NK-92 (cell line): ENCODE measurements around the gene CUBN.
"Not testable (repeated sequence)": the region's sequence is repeated elsewhere in the genome, so short reads cannot be mapped to it uniquely, and the experiment has no call there.

Experiments used
- DNase-seq: peaks from one replicate; lab custom pipeline; 2025; ENCODE audit not compliant: unreplicated experiment; lab: John Stamatoyannopoulos, UW

Gene CUBN

DNA sequence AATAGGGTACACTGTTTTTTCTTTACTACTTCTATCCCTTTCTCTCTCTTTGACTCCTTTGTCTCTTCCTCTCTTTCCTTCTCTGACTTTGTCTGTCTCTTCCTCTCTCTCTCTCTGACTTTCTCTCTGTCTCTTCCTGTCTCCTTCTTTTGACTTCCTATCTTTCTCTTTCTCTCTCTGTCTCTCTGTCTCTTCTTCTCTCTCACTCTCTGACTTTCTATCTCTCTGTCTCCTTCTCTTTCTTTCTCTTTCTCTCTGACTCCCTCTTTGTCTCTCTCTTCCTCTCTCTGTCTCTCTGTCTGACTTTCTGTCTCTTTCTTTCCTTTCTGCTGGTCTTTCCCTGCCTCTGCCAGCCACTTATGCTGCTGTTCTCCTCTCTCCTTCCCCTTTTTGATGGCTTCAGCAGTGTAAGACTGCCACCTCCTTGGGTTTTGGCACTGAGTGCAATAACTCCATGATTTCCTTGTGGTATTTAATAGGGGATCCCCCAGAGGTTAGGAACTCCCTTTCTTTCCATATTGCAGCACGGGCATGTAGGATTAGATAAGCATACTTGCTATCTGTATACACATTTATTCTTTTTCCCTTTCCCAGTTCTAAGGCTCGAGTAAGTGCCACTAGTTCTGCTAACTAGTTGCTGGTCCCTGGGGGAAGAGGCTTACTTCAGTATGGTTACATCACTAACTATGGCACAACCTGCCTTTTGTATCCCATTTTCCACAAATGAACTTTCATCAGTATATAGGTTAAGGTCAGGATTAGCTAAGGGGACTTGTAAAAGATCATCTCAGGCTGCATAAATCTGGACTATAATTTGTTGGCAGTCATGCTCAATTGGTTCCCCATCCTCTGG lies 116.3 kb downstream of the CUBN start:
- DNase-seq = not testable (repeated sequence)

DNA sequence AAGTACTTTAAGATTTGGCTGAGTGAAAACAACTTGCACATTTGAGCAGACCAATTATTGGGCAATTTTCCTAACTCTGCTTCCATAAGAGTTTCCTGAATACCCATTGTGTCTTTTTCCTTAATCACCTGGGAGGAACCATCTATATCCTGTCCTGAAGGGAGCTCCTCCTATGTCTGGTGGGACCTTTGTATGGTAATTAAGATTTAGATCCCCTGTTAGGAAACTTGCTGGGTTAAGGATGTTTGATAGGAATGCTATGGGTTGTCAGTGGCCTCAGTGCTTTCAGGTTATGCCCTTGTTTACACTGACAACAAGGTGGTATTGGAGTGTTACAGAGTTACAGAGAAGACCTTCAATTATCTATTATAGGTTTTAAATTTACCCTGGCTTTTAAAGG lies 116.9 kb downstream of the CUBN start:
- not testable (repeated sequence) for DNase-seq

GRCh38 chr10:17010363-17011145 lies 119.1 kb downstream of the CUBN start:
- no peak for DNase-seq

DNA sequence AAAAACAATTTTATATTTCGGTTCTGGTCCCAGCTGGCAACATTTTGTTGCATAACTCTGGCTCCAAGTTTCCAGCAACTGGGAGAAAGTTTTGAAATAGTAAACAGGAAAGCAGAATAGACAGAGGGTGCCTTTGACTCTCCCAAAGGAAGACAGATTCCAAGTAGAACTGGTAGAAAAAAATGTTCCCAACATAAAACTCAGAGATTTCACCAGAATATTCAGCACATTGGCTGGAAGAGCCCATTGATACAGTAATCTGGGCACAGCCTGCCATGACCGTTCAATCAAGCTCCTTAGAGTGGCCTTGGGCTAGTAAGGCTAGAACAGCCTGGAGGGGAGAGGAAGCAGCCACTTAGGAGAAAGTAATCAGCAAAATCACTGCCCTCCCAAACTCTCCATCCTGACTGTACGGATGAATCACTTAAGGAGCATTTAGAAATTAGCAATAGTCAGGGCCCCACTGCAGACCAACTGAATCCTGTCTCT lies 120.4 kb downstream of the CUBN start:
- DNase-seq = no peak

- DNase-seq = no peak
Observed at GRCh38 chr10:17007418-17007770, 122.2 kb downstream of the CUBN start.

- no peak for DNase-seq
Observed at GRCh38 chr10:17006631-17007417, 122.8 kb downstream of the CUBN start.

DNA sequence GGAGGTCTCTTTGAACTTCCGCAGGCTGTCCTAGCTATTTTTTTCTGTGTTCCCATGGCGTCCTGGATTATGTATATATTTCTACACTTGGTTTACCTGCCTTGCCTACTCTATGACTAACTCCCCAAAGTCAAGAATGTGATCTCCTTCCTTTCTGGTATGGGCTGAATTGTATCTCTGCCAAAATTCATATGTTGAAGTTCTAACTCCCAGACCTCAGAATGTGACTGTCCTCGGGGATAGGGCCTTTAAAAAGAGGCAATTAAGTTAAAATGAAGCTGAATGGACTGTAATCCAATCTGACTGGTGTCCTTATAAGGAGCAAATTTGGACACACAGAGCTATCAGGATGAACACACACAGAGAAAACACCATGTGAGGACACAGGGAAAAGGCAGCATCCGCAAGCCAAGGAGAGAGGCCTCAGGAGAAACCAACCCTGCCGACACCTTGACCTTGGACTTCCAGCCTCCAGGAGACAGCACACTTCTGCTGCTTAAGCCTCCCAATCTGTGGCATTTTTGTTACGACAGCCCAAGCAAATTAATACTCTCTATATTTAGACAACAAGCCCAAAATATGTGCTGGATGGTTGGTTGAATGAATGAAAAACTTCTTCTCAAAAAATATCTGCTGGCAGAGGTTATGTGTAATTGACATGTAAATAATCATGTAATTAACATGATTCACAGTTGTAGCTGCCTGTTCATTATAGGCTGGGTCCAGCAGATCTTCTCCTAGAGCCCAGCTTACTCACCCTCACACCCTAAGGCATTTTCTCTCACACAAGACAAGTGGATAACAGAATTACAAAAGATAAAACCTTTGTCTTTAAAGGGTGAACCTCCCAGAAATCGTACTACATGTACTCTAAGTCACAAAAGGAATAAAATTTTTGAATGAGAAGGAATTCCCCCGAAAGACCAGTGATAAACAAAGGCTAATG lies 123.7 kb downstream of the CUBN start:
- no peak for DNase-seq

GRCh38 chr10:17004801-17005380 lies 124.7 kb downstream of the CUBN start:
- no peak for DNase-seq

GRCh38 chr10:17003651-17004286 lies 125.8 kb downstream of the CUBN start:
- no peak for DNase-seq

- no peak for DNase-seq
Observed at GRCh38 chr10:17003151-17003550, 126.5 kb downstream of the CUBN start.

- no peak for DNase-seq
Observed at GRCh38 chr10:17001961-17002749, 127.5 kb downstream of the CUBN start.

GRCh38 chr10:17001297-17001744 lies 128.3 kb downstream of the CUBN start:
- no peak for DNase-seq

GRCh38 chr10:16999665-17000451 lies 129.8 kb downstream of the CUBN start:
- DNase-seq = no peak

- no peak for DNase-seq
Observed at GRCh38 chr10:16996530-16996964, 133.1 kb downstream of the CUBN start.

GRCh38 chr10:16995867-16996529 lies 133.6 kb downstream of the CUBN start:
- no peak for DNase-seq

- no peak for DNase-seq
Observed at GRCh38 chr10:16993186-16993585, 136.4 kb downstream of the CUBN start.

GRCh38 chr10:16992611-16993119 lies 136.9 kb downstream of the CUBN start:
- DNase-seq = no peak
